Keratinocyte (primary cell): ENCODE data around the gene CNOT3. TPM values are rescaled to one million over a fixed set of nuclear protein-coding genes. Genes with fewer than 3 reads are reported as not detected.

Experiments
- DNase-seq: peaks from one replicate; pipeline ENCODE4 v3.0.0-alpha.2; 2011; ENCODE audit warnings: low read depth, missing footprints, low spot score
- FAIRE-seq: peaks from 2 replicates; lab custom pipeline; 2011; peaks lifted over from hg19 to GRCh38; lab: Jason Lieb, UNC
- H2AFZ ChIP-seq: 2 replicates; pipeline ENCODE4 v1.6.0; 2012; ENCODE audit warnings: low read length, control low read depth, inconsistent platforms; ENCODE audit not compliant: control insufficient read depth
- H3K27ac ChIP-seq: 2 replicates; pipeline ENCODE4 v1.5.1; 2011; ENCODE audit warnings: low read length; ENCODE audit not compliant: control insufficient read depth, insufficient read depth
- H3K27me3 ChIP-seq: 3 replicates; pipeline ENCODE4 v1.6.0; 2011; ENCODE audit warnings: low read length; ENCODE audit not compliant: control insufficient read depth, insufficient read depth; ENCODE audit errors: extremely low read depth
- H3K36me3 ChIP-seq, 2 experiments: 2 replicates in 1 of 2; 3 replicates in 1 of 2; pipeline ENCODE4 v1.5.1; 2011; ENCODE audit warnings: low read length in 2 of 2, mild to moderate bottlenecking in 1 of 2; ENCODE audit not compliant: control insufficient read depth in 2 of 2, insufficient read depth in 2 of 2; ENCODE audit errors: extremely low read depth in 1 of 2
- H3K4me1 ChIP-seq: 3 replicates; pipeline ENCODE4 v1.5.1; 2011; ENCODE audit warnings: low read length; ENCODE audit not compliant: control insufficient read depth, insufficient read depth; ENCODE audit errors: extremely low read depth
- H3K4me2 ChIP-seq: 3 replicates; pipeline ENCODE4 v1.6.0; 2011; ENCODE audit warnings: low read depth, low read length; ENCODE audit not compliant: control insufficient read depth, insufficient read depth; ENCODE audit errors: extremely low read depth
- H3K4me3 ChIP-seq, 3 experiments: fragments of 200-600 bp in 1 of 3; sonication (generic) in 1 of 3; 2 replicates in 2 of 3; 3 replicates in 1 of 3; pipeline ENCODE4 v1.5.1; 2011 to 2016; ENCODE audit warnings: low read length in 3 of 3, mild to moderate bottlenecking in 3 of 3, control low read depth in 2 of 3, inconsistent platforms in 1 of 3, low read depth in 1 of 3, mixed read lengths in 1 of 3, mixed run types in 1 of 3, moderate library complexity in 1 of 3; ENCODE audit not compliant: control insufficient read depth in 2 of 3, insufficient read depth in 2 of 3; ENCODE audit errors: extremely low read depth in 1 of 3
- H3K79me2 ChIP-seq: 2 replicates; pipeline ENCODE4 v1.6.0; 2012; ENCODE audit warnings: low read length; ENCODE audit not compliant: control insufficient read depth, insufficient read depth
- H3K9ac ChIP-seq: 3 replicates; pipeline ENCODE4 v1.6.0; 2011; ENCODE audit warnings: low read length; ENCODE audit not compliant: control insufficient read depth, insufficient read depth; ENCODE audit errors: extremely low read depth
- H3K9me1 ChIP-seq: 3 replicates; pipeline ENCODE4 v1.6.0; 2011; ENCODE audit warnings: low read length; ENCODE audit not compliant: control insufficient read depth, insufficient read depth; ENCODE audit errors: extremely low read depth
- H3K9me3 ChIP-seq: 2 replicates; pipeline ENCODE4 v1.5.1; 2012; ENCODE audit warnings: low read depth, low read length; ENCODE audit not compliant: control insufficient read depth
- H4K20me1 ChIP-seq: 3 replicates; pipeline ENCODE4 v1.6.0; 2011; ENCODE audit warnings: low read length; ENCODE audit not compliant: control insufficient read depth, insufficient read depth; ENCODE audit errors: extremely low read depth
- EZH2 ChIP-seq: IDR thresholded peaks from one replicate; pipeline ENCODE4 v1.6.1; 2012; ENCODE audit warnings: inconsistent platforms, mild to moderate bottlenecking, low read length, moderate library complexity
- dilution Hi-C: fragments of 300-500 bp; cut with MboI; formaldehyde crosslinking; loops from one replicate; pipeline ENCODE4 v1.7.0; 2020; ENCODE audit warnings: low sequenced_read_pairs; ENCODE audit not compliant: extremely low pct_ligation_motif_present
- polyA plus RNA-seq, 5 experiments: library from polyadenylated mRNA; depleted of rRNA in 3 of 5; stranded (reverse) in 3 of 5; stranded (forward) in 1 of 5; unstranded in 1 of 5; fragments of >200 nt; gene quantifications; 1 replicate in 1 of 5; 2 replicates in 3 of 5; 3 replicates in 1 of 5; pipeline versions ENCODE4 v1.2.1 to v1.2.3, GENCODE V29; 2011 to 2012; ENCODE audit warnings: missing spikeins in 2 of 5, low read depth in 1 of 5, low replicate concordance in 1 of 5
- TF ChIP-seq, protein P1 (sequence below), 3 experiments: IDR thresholded peaks in 1 of 3; conservative IDR thresholded peaks in 1 of 3; optimal IDR thresholded peaks in 1 of 3; 2 replicates in 2 of 3; 3 replicates in 1 of 3; pipeline versions ENCODE3 to v1.5.1; 2011; ENCODE audit warnings: low read length in 3 of 3, mild to moderate bottlenecking in 3 of 3, moderate library complexity in 2 of 3, control low read depth in 1 of 3, inconsistent platforms in 1 of 3; ENCODE audit not compliant: insufficient read depth in 2 of 3; ENCODE audit errors: extremely low read depth in 1 of 3

The CNOT3 gene
- polyA plus RNA-seq, 1 donor (not counting 4 experiments of a cell fraction or from before 2014, with no cell fraction given): 8.6 TPM

DNA sequence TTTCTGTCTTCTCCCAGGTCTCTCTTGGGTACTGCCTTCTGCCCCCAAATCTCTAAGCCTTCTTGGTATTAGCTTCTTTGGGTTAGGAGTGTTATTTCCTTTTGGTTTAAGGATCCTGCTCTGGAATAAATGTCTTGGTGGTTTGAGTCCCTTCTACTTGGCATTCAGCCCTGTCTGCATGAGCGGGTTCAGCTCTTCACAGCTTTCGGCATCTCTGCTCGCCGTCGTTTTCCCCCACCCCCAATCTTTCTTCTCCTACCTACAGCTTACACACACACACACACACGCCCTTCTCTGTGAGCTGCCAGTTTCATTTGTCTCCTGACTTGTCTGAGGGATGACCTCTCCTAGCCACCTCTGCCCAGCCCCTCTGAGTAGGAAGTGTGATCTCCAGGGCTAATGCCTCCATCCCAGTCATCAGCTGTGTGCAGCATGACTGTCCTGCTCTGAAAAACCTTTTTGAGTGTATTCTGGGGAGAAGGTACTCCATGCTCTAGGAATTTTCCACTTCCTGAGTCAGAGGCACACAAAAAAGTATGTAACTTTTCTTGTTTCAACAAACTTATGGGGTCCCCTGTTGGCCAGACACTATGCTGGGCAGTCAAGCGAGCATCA, 4.7 kb downstream of the CNOT3 start:
- Histone ChIP-seq H2AFZ (no peak overlapping the region), H3K4me2 (no peak overlapping the region), H3K9me1 (no peaks in the 10 kb centered on the region), H3K9ac (no peak overlapping the region), H3K4me3 (no peak overlapping the region), H3K36me3 (peaks cover 46 to 47% of the 10 kb centered on the region in 2 experiments), H3K9me3 (no peaks in the 10 kb centered on the region), H3K27me3 (no peaks in the 10 kb centered on the region), H4K20me1 (peaks cover 12% of the 10 kb centered on the region), H3K4me1 (peaks cover 5% of the 10 kb centered on the region), H3K27ac (no peak overlapping the region), H3K79me2 (peaks cover 50% of the 10 kb centered on the region)
- TF ChIP-seq, protein P1, sequence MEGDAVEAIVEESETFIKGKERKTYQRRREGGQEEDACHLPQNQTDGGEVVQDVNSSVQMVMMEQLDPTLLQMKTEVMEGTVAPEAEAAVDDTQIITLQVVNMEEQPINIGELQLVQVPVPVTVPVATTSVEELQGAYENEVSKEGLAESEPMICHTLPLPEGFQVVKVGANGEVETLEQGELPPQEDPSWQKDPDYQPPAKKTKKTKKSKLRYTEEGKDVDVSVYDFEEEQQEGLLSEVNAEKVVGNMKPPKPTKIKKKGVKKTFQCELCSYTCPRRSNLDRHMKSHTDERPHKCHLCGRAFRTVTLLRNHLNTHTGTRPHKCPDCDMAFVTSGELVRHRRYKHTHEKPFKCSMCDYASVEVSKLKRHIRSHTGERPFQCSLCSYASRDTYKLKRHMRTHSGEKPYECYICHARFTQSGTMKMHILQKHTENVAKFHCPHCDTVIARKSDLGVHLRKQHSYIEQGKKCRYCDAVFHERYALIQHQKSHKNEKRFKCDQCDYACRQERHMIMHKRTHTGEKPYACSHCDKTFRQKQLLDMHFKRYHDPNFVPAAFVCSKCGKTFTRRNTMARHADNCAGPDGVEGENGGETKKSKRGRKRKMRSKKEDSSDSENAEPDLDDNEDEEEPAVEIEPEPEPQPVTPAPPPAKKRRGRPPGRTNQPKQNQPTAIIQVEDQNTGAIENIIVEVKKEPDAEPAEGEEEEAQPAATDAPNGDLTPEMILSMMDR (optimal IDR thresholded peaks at IDR 0.05 in 1 of 3, IDR thresholded peaks at IDR 0.05 in 1 of 3, conservative IDR thresholded peaks at IDR 0.05 in 1 of 3; ENCODE audit: extremely low read depth in 1 of 3, insufficient read depth in 2 of 3, low read length in 3 of 3): no peak
- TF ChIP-seq EZH2: no peak
- no peak for DNase-seq
- FAIRE-seq: no peak
- dilution Hi-C loops: no loop called here

DNA sequence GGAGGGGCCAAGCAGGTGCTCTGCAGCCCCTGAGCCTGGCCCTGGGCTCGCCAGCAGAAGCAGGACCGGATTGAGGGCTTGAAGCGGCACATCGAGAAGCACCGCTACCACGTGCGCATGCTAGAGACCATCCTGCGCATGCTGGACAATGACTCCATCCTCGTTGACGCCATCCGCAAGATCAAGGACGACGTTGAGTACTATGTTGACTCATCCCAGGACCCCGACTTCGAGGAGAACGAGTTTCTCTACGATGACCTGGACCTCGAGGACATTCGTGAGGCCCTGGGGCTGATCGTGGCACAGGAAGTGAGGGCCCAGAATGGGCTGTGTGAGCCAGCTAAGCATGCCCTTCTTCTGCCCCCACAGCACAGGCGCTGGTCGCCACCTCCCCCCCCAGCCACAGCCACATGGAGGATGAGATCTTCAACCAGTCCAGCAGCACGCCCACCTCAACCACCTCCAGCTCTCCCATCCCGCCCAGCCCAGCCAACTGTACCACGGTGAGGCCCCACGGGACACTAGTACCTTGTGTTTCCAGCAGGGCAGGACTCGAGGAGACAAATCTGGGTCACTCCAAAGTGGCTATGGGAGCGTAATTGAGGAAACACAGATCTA, 8.1 kb downstream of the CNOT3 start:
- dilution Hi-C loops: no loop called here
- no peak overlapping the region for H3K9ac ChIP-seq
- peaks cover 56 to 57% of the 10 kb centered on the region in 2 experiments for H3K36me3 ChIP-seq

More for the DNA sequence above, 8.1 kb downstream of the CNOT3 start:
- H3K79me2 ChIP-seq: peaks cover 23% of the 10 kb centered on the region
- no peak overlapping the region for H2AFZ ChIP-seq
- TF ChIP-seq, protein P1 (optimal IDR thresholded peaks at IDR 0.05 in 1 of 3, IDR thresholded peaks at IDR 0.05 in 1 of 3, conservative IDR thresholded peaks at IDR 0.05 in 1 of 3; ENCODE audit: extremely low read depth in 1 of 3, insufficient read depth in 2 of 3, low read length in 3 of 3): no peak
- no peak for TF ChIP-seq EZH2
- DNase-seq: no peak
- no peaks in the 10 kb centered on the region for H3K27me3 ChIP-seq
- H3K9me1 ChIP-seq: no peaks in the 10 kb centered on the region
- H3K4me3 ChIP-seq: no peak overlapping the region
- H3K4me1 ChIP-seq: no peaks in the 10 kb centered on the region
- no peaks in the 10 kb centered on the region for H3K9me3 ChIP-seq
- H4K20me1 ChIP-seq: peaks cover 10% of the 10 kb centered on the region
- FAIRE-seq: no peak
- no peak overlapping the region for H3K4me2 ChIP-seq
- no peak overlapping the region for H3K27ac ChIP-seq
